Body of pancreas (tissue), 4 donors: Measurements from ENCODE around the gene CEP290. TPM values are rescaled to one million over a fixed set of nuclear protein-coding genes. Genes with fewer than 3 reads are reported as not detected.

ENCODE experiments used
- ATAC-seq: fragments of 150-250 bp; one replicate; pipeline ENCODE4 v1.9.1; 2016
- DNase-seq, 4 donors: peaks; one replicate each; pipeline ENCODE4 v3.0.0-alpha.2; 2019
- H3K27ac ChIP-seq, 4 donors: fragments of 200-600 bp; sonication (generic); 1 replicate in 3 of 4; 2 replicates in 1 of 4; pipeline versions ENCODE4 v1.5.1 to v1.6.1; 2016 to 2019; ENCODE audit warnings: mild to moderate bottlenecking in 1 of 4, mixed read lengths in 1 of 4, moderate library complexity in 1 of 4
- H3K27me3 ChIP-seq, 2 donors: fragments of 200-600 bp; sonication (generic); one replicate each; pipeline ENCODE4 v1.6.0; 2016; ENCODE audit warnings: mild to moderate bottlenecking in 1 of 2
- H3K36me3 ChIP-seq, 2 donors: fragments of 200-600 bp; sonication (generic); replicated peaks in 1 of 2; 2 replicates each; pipeline ENCODE4 v1.5.1; 2016; ENCODE audit warnings: low read depth in 2 of 2; ENCODE audit not compliant: insufficient read depth in 1 of 2
- H3K4me1 ChIP-seq: fragments of 200-600 bp; sonication (generic); one replicate; pipeline ENCODE4 v1.6.0; 2016
- H3K4me3 ChIP-seq, 2 donors: fragments of 200-600 bp; sonication (generic); 1 replicate in 1 of 2; 2 replicates in 1 of 2; pipeline ENCODE4 v1.5.1; 2016 to 2019
- H3K9me3 ChIP-seq, 3 donors: fragments of 200-600 bp; sonication (generic); 1 replicate in 2 of 3; 2 replicates in 1 of 3; pipeline ENCODE4 v1.5.1; 2016
- CTCF ChIP-seq, 7 experiments: fragments of 450-650 bp in 4 of 7; fragments of 200-600 bp in 3 of 7; sonication (generic) in 3 of 7; IDR thresholded peaks; one replicate each; pipeline ENCODE4 v1.5.1; 2016 to 2019; ENCODE audit warnings: antibody characterized with exemption in 7 of 7
- POLR2A ChIP-seq, 3 donors: fragments of 450-650 bp; IDR thresholded peaks; one replicate each; pipeline ENCODE4 v1.6.1; 2016; ENCODE audit warnings: antibody characterized with exemption in 3 of 3, mild to moderate bottlenecking in 2 of 3
- WGBS, 2 donors: methylation state at CpG; one replicate each; pipeline ENCODE4 v1.1.5; 2017; 5-methylcytosine and 5-hydroxymethylcytosine counted together
- intact Hi-C: fragments of 100-400 bp; cut with DNase I; formaldehyde crosslinking; loops from one replicate; pipeline ENCODE4 v1.15.1; 2023
- total RNA-seq, 2 donors: library from RNA; depleted of rRNA; stranded (reverse); fragments of >200 nt; gene quantifications; one replicate each; pipeline ENCODE4 v1.1.0, GENCODE V29; 2016

CEP290 gene
- total RNA-seq, 2 donors from 2014 or later = 20.4 to 22.6 TPM

GRCh38 chr12:88084210-88084609, 57.7 kb downstream of the CEP290 start:
- Histone ChIP-seq H3K27me3 (no peaks in the 10 kb centered on the region), H3K4me3 (no peak overlapping the region), H3K27ac (no peak overlapping the region), H3K4me1 (no peaks in the 10 kb centered on the region), H3K9me3 (no peaks in the 10 kb centered on the region), H3K36me3 (peaks cover 0 to 6% of the 10 kb centered on the region in 2 donors)
- 77% methylated on average over 4 of the region's 4 CpGs for WGBS, 2 donors
- intact Hi-C loops = no loop called here
- ATAC-seq (no peak), DNase-seq (no peak)
- TF ChIP-seq POLR2A (IDR thresholded peaks at IDR 0.05) (no peak), CTCF (IDR thresholded peaks at IDR 0.05) (no peak)

DNA sequence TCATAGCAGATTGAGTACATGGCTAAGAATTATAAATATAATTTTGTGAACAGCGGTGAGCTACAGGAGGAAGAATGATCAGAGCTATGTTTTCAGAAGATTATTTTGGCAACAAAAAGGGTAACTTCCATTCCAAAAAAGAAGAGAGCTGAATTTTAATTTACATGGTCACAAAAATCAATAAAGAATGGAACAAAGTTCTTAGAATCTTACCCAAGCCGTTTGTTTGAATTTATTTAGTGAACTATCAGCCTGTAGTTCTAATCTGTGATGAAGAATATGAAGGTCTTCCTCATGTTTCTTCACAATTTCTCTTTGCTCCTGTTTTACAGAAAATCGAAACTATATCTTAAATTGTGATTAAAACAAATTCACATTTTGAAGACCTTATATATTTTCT, 58.3 kb downstream of the CEP290 start:
- Histone ChIP-seq H3K4me1 (no peaks in the 10 kb centered on the region), H3K27ac (no peak overlapping the region), H3K9me3 (no peaks in the 10 kb centered on the region), H3K4me3 (no peak overlapping the region), H3K36me3 (peaks cover 0 to 3% of the 10 kb centered on the region in 2 donors), H3K27me3 (no peaks in the 10 kb centered on the region)
- DNase-seq (no peak), ATAC-seq (no peak)
- WGBS, 2 donors = 60 to 61% methylated on average over 3 of the region's 3 CpGs
- TF ChIP-seq CTCF (IDR thresholded peaks at IDR 0.05) = no peak
- TF ChIP-seq POLR2A (IDR thresholded peaks at IDR 0.05) = no peak
- intact Hi-C loops = no loop called here

DNA sequence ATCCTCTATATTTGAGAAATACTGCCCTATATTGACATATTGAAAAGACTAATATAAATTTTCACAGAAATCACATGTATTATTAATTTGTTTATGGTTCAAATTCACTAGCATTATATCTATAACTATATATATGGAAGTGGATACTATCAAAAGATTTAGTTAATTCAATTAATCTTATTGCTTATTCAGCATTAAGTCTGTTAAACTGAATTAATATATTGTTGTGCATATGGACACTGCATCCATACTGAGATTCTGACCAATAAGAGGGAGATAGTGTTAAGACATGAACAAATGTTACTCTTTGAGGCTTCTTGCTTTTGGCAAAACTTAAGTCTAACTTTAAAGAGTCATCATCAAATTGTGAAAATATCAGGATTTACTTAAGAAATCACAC, 60.6 kb downstream of the CEP290 start:
- intact Hi-C loops = no loop called here
- Histone ChIP-seq H3K27ac (no peak overlapping the region), H3K4me1 (no peaks in the 10 kb centered on the region), H3K36me3 (peaks cover 0 to 3% of the 10 kb centered on the region in 2 donors), H3K4me3 (no peak overlapping the region), H3K27me3 (no peaks in the 10 kb centered on the region), H3K9me3 (no peaks in the 10 kb centered on the region)
- ATAC-seq (no peak), DNase-seq (no peak)
- TF ChIP-seq POLR2A (IDR thresholded peaks at IDR 0.05) = no peak
- no peak for TF ChIP-seq CTCF (IDR thresholded peaks at IDR 0.05)

DNA sequence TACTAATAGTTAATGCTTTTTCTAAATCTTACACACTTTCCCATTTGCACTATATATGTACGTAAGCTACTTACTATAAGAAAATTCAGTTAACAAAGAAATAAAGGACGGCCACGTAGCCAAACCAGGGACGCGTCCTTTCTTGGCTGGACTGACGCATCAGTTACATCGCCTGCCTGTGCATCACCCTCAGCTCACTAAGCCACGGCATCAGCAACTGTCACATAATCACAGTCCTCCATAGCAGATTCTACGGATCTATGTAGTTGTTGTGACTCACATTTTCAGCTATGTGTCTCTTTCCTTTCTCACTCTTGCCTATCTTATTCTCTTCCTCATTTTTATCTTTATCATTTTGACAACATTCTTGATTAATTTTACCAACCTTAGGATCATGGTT, 74.6 kb downstream of the CEP290 start:
- Histone ChIP-seq H3K27ac (no peak overlapping the region), H3K4me3 (no peak overlapping the region), H3K36me3 (no peaks in the 10 kb centered on the region), H3K9me3 (no peaks in the 10 kb centered on the region), H3K4me1 (no peaks in the 10 kb centered on the region), H3K27me3 (no peaks in the 10 kb centered on the region)
- DNase-seq = no peak
- ATAC-seq = no peak
- intact Hi-C loops = no loop called here
- TF ChIP-seq POLR2A (IDR thresholded peaks at IDR 0.05) (no peak), CTCF (IDR thresholded peaks at IDR 0.05) (no peak)
- 90 to 96% methylated on average over 9 of the region's 9 CpGs for WGBS, 2 donors

DNA sequence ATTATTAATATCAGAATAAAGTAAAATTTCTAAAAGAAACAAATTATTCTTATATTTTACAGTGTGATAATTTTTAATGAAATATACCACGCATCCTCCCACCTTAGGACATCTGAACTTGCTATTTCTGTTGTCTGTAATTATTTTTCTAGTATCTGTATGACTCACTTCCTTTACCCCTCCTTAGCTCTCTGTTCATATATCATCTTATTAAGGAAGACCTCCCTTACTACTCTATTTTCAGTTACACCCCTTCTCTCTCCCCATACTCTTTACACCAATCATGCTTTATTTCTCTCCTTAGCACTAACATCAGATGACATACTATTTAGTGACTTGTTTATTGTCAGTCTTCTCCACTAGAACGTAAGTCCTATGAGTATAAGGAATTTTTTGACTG, 78.5 kb downstream of the CEP290 start:
- TF ChIP-seq CTCF (IDR thresholded peaks at IDR 0.05) (no peak), POLR2A (IDR thresholded peaks at IDR 0.05) (no peak)
- intact Hi-C loops = no loop called here
- Histone ChIP-seq H3K9me3 (no peaks in the 10 kb centered on the region), H3K27me3 (no peaks in the 10 kb centered on the region), H3K4me3 (no peak overlapping the region), H3K36me3 (no peaks in the 10 kb centered on the region), H3K4me1 (no peaks in the 10 kb centered on the region), H3K27ac (no peak overlapping the region)
- WGBS, 2 donors = 87 to 96% methylated on average over 2 of the region's 2 CpGs
- ATAC-seq = no peak
- no peak for DNase-seq
